Measurements from ENCODE around the gene EDEM1. TPM values are rescaled to one million over a fixed set of nuclear protein-coding genes. Genes with fewer than 3 reads are reported as not detected.

The EDEM1 gene
- 25.0 TPM for total RNA-seq

GRCh38 chr3:5187156-5187919 lies at the start of gene EDEM1:
Gene EDEM1 (plus strand): TSS chr3:5187707. CDS start chr3:5187806, 99 bp downstream.

Other genes with a start within 250 kb of the EDEM1 start
- 79.9 TPM for gene BHLHE40, start 208.3 kb upstream of the EDEM1 start, total RNA-seq
- gene ARL8B, start 65.4 kb upstream of the EDEM1 start, total RNA-seq = 67.8 TPM